Neural crest cell (in vitro differentiated cells): ENCODE results near the gene TGFBR3. TPM values are rescaled to one million over a fixed set of nuclear protein-coding genes. Genes with fewer than 3 reads are reported as not detected.
"Not testable (repeated sequence)": the region's sequence is repeated elsewhere in the genome, so short reads cannot be mapped to it uniquely, and the experiment has no call there.

Source experiments
- DNase-seq: peaks from one replicate; pipeline ENCODE4 v3.0.0; 2021; ENCODE audit warnings: low read depth, mixed read lengths, low spot score
- H3K27ac Mint-ChIP-seq: one replicate; pipeline ENCODE4 v1.8.0; 2021; ENCODE audit warnings: mild to moderate bottlenecking, mixed read lengths; ENCODE audit not compliant: unreplicated experiment
- H3K27me3 Mint-ChIP-seq: 2 replicates; pipeline ENCODE4 v1.8.0; 2021; ENCODE audit warnings: low read depth, mild to moderate bottlenecking, mixed read lengths
- H3K36me3 Mint-ChIP-seq: 2 replicates; pipeline ENCODE4 v1.8.0; 2021; ENCODE audit warnings: low read depth, mild to moderate bottlenecking, mixed read lengths
- H3K4me1 Mint-ChIP-seq: 2 replicates; pipeline ENCODE4 v1.8.0; 2021; ENCODE audit warnings: mixed read lengths
- H3K4me3 Mint-ChIP-seq: one replicate; pipeline ENCODE4 v1.8.0; 2021; ENCODE audit warnings: mild to moderate bottlenecking, mixed read lengths
- H3K9me3 Mint-ChIP-seq: 2 replicates; pipeline ENCODE4 v1.8.0; 2021; ENCODE audit warnings: mixed read lengths
- CTCF ChIP-seq: fragments of 200-600 bp; sonication (generic); conservative IDR thresholded peaks from 2 replicates; pipeline ENCODE4 v1.5.0; 2021; ENCODE audit warnings: antibody characterized with exemption, mild to moderate bottlenecking
- total RNA-seq: library from RNA; stranded (reverse); gene quantifications from 2 replicates; pipeline ENCODE4 v1.2.1, GENCODE V29; 2021

TGFBR3 gene
- total RNA-seq, 1 donor from 2014 or later: 15.1 TPM

- H3K27me3 Mint-ChIP-seq: no peaks in the 10 kb centered on the region
- H3K4me1 Mint-ChIP-seq: peaks cover 5% of the 10 kb centered on the region
- peaks cover 2% of the 10 kb centered on the region for H3K9me3 Mint-ChIP-seq
- no peak overlapping the region for H3K27ac Mint-ChIP-seq
- H3K36me3 Mint-ChIP-seq: no peaks in the 10 kb centered on the region
- no peak overlapping the region for H3K4me3 Mint-ChIP-seq
- no peak for TF ChIP-seq CTCF
- DNase-seq: no peak
Observed at GRCh38 chr1:91842056-91842455, 43.9 kb downstream of the TGFBR3 start.

- not testable (repeated sequence) for H3K4me3 Mint-ChIP-seq, DNase-seq, H3K36me3 Mint-ChIP-seq, H3K27me3 Mint-ChIP-seq, H3K27ac Mint-ChIP-seq, H3K4me1 Mint-ChIP-seq, H3K9me3 Mint-ChIP-seq
Observed at GRCh38 chr1:91840276-91840675, 45.7 kb downstream of the TGFBR3 start.

DNA sequence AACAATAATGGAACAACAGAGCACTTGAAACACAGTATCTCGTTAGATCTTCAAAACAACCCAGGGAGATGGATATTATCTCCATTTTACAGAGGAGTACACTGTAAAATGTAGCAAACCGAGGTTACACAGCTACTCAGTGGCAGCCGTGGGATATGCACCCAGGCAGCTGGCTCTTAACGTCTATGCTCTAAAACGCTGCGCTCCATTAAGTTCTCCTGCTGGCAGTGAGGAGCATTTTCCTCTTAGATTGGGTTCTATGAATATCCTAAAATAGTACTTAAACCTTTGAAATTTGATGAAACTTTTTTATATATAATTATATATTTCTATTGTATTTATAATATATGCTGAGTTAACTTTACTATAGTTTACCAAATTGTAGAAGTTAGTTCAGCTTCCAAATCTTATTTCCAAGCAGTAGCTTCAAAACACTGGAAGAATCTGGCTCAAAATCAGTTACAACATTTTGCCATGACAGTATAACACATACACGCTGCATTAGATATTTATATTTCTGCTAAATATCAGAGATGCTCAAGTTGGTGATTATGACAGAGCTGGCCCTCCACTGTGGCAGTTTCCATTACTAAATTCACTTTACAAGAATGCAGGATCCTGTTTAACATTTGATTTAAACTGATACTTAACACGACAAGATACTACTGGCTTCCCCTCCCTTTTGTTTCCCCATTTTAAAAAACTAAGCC lies 49.5 kb downstream of the TGFBR3 start:
- Mint-ChIP-seq H3K36me3 (no peaks in the 10 kb centered on the region), H3K9me3 (no peaks in the 10 kb centered on the region), H3K27me3 (no peaks in the 10 kb centered on the region), H3K4me1 (peaks cover 5% of the 10 kb centered on the region), H3K4me3 (no peak overlapping the region), H3K27ac (no peak overlapping the region)
- no peak for TF ChIP-seq CTCF
- no peak for DNase-seq

GRCh38 chr1:91835087-91835521 lies 50.8 kb downstream of the TGFBR3 start:
- TF ChIP-seq CTCF: no peak
- no peak overlapping the region for H3K4me3 Mint-ChIP-seq
- H3K4me1 Mint-ChIP-seq: peaks cover 18% of the 10 kb centered on the region
- no peaks in the 10 kb centered on the region for H3K9me3 Mint-ChIP-seq
- no peak overlapping the region for H3K27ac Mint-ChIP-seq
- no peaks in the 10 kb centered on the region for H3K27me3 Mint-ChIP-seq
- no peak for DNase-seq
- no peaks in the 10 kb centered on the region for H3K36me3 Mint-ChIP-seq

GRCh38 chr1:91834549-91834948 lies 51.4 kb downstream of the TGFBR3 start:
- not testable (repeated sequence) for H3K36me3 Mint-ChIP-seq, H3K27me3 Mint-ChIP-seq, H3K4me3 Mint-ChIP-seq, DNase-seq, H3K9me3 Mint-ChIP-seq, H3K27ac Mint-ChIP-seq
- peaks cover 22% of the 10 kb centered on the region for H3K4me1 Mint-ChIP-seq

DNA sequence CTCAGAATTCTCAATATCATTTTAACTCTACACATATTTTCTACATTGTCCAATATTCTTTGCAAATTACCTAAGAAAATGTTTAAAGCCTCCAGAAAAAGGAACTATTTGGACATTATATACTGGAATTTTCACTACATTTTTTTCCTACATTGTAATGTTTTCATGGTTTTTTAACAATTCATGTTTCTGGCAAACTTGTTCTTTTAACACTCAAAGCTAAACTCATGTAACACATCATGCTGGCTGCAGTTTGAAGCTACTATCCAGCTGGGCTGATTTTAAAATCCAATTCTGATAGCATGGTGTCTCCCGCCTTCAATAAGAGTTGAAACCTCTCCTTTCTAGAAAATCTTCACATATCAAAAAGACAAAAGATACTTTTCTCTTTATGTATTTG lies 52.0 kb downstream of the TGFBR3 start:
- H3K36me3 Mint-ChIP-seq: no peaks in the 10 kb centered on the region
- no peak overlapping the region for H3K27ac Mint-ChIP-seq
- no peaks in the 10 kb centered on the region for H3K9me3 Mint-ChIP-seq
- no peak for DNase-seq
- H3K4me1 Mint-ChIP-seq: peaks cover 18% of the 10 kb centered on the region
- TF ChIP-seq CTCF: no peak
- H3K27me3 Mint-ChIP-seq: no peaks in the 10 kb centered on the region
- H3K4me3 Mint-ChIP-seq: no peak overlapping the region
